Liver (tissue), 3 donors: ENCODE data around the gene PER2.

Source experiments
- TAF1 ChIP-seq: conservative IDR thresholded peaks from 2 replicates; pipeline ENCODE4 v1.6.1; 2016; ENCODE audit warnings: antibody characterized with exemption, mild to moderate bottlenecking
- TF ChIP-seq, protein P1 (sequence below): fragments of 150-350 bp; IDR thresholded peaks from 2 replicates; pipeline ENCODE4 v1.5.1; 2017; ENCODE audit warnings: improper control_type of control experiment, low read depth, low read length; ENCODE audit not compliant: missing input control
- TF ChIP-seq, protein P2 (sequence below): IDR thresholded peaks from 2 replicates; pipeline ENCODE4 v1.6.1; 2016; ENCODE audit warnings: antibody characterized with exemption
- TF ChIP-seq, protein P3 (sequence below): IDR thresholded peaks from 2 replicates; pipeline ENCODE4 v1.6.1; 2016; ENCODE audit warnings: antibody characterized with exemption, mild to moderate bottlenecking
- donor health status: healthy.
- donor health status: healthy.

DNA sequence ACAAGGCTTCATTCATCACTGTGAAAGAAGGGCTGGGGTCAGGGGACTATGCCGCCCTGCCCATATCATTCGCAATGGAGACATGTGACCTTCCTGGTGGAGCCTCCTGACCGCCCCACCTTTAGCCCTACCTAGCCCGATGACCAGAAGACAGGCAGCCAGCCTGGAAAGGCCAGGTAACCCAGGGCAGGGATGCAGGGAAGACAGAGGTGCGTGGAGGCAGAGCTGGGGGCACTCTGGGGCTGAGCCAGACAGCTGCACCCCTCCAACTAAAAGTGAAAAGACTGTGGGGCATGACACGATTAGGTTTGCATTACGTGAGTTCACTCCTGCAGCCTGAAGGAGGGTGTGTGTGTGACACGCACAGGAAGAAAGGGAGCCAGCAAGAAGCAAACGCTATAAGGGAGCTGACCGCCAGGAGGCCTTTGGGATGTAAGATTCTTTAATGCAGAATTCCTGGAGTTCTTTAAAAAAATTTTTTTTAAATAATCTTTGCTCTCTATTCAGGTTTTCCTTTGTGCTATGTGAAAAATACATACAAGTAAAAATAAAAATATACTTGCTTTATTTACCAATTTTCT, 44.8 kb downstream of the PER2 start:
- TF ChIP-seq, protein P1, sequence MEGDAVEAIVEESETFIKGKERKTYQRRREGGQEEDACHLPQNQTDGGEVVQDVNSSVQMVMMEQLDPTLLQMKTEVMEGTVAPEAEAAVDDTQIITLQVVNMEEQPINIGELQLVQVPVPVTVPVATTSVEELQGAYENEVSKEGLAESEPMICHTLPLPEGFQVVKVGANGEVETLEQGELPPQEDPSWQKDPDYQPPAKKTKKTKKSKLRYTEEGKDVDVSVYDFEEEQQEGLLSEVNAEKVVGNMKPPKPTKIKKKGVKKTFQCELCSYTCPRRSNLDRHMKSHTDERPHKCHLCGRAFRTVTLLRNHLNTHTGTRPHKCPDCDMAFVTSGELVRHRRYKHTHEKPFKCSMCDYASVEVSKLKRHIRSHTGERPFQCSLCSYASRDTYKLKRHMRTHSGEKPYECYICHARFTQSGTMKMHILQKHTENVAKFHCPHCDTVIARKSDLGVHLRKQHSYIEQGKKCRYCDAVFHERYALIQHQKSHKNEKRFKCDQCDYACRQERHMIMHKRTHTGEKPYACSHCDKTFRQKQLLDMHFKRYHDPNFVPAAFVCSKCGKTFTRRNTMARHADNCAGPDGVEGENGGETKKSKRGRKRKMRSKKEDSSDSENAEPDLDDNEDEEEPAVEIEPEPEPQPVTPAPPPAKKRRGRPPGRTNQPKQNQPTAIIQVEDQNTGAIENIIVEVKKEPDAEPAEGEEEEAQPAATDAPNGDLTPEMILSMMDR = no peak
- TF ChIP-seq, protein P2, sequence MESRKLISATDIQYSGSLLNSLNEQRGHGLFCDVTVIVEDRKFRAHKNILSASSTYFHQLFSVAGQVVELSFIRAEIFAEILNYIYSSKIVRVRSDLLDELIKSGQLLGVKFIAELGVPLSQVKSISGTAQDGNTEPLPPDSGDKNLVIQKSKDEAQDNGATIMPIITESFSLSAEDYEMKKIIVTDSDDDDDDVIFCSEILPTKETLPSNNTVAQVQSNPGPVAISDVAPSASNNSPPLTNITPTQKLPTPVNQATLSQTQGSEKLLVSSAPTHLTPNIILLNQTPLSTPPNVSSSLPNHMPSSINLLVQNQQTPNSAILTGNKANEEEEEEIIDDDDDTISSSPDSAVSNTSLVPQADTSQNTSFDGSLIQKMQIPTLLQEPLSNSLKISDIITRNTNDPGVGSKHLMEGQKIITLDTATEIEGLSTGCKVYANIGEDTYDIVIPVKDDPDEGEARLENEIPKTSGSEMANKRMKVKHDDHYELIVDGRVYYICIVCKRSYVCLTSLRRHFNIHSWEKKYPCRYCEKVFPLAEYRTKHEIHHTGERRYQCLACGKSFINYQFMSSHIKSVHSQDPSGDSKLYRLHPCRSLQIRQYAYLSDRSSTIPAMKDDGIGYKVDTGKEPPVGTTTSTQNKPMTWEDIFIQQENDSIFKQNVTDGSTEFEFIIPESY = no peak
- no peak for TF ChIP-seq TAF1
- TF ChIP-seq, protein P3, sequence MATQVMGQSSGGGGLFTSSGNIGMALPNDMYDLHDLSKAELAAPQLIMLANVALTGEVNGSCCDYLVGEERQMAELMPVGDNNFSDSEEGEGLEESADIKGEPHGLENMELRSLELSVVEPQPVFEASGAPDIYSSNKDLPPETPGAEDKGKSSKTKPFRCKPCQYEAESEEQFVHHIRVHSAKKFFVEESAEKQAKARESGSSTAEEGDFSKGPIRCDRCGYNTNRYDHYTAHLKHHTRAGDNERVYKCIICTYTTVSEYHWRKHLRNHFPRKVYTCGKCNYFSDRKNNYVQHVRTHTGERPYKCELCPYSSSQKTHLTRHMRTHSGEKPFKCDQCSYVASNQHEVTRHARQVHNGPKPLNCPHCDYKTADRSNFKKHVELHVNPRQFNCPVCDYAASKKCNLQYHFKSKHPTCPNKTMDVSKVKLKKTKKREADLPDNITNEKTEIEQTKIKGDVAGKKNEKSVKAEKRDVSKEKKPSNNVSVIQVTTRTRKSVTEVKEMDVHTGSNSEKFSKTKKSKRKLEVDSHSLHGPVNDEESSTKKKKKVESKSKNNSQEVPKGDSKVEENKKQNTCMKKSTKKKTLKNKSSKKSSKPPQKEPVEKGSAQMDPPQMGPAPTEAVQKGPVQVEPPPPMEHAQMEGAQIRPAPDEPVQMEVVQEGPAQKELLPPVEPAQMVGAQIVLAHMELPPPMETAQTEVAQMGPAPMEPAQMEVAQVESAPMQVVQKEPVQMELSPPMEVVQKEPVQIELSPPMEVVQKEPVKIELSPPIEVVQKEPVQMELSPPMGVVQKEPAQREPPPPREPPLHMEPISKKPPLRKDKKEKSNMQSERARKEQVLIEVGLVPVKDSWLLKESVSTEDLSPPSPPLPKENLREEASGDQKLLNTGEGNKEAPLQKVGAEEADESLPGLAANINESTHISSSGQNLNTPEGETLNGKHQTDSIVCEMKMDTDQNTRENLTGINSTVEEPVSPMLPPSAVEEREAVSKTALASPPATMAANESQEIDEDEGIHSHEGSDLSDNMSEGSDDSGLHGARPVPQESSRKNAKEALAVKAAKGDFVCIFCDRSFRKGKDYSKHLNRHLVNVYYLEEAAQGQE = no peak
